Measurements from ENCODE around the gene PHACTR4. TPM values are rescaled to one million over a fixed set of nuclear protein-coding genes. Genes with fewer than 3 reads are reported as not detected.
"Not testable (repeated sequence)": the region's sequence is repeated elsewhere in the genome, so short reads cannot be mapped to it uniquely, and the experiment has no call there.

PHACTR4 gene
- total RNA-seq, 1 donor from 2014 or later, result 67.5 TPM

GRCh38 chr1:28510273-28510969 is 140.9 kb downstream of the PHACTR4 start:
- DNase-seq (ENCODE audit: low spot score in 2 of 2, unreplicated experiment in 2 of 2), result no peak
- no peak for TF ChIP-seq CTCF (IDR thresholded peaks at IDR 0.05; ENCODE audit: unreplicated experiment)
- Mint-ChIP-seq H3K27ac (peak overlapping the region; percentile 98), H3K4me3 (peak overlapping the region; percentile 11), H3K4me1 (peaks cover 54% of the 10 kb centered on the region), H3K9me3 (no peaks in the 10 kb centered on the region), H3K27me3 (ENCODE audit: low read depth) (no peaks in the 10 kb centered on the region), H3K36me3 (peaks cover 43% of the 10 kb centered on the region)

- Mint-ChIP-seq H3K27ac (peak overlapping the region; percentile 98), H3K4me3 (no peak overlapping the region), H3K4me1 (peaks cover 50% of the 10 kb centered on the region), H3K36me3 (peaks cover 43% of the 10 kb centered on the region), H3K9me3 (no peaks in the 10 kb centered on the region), H3K27me3 (ENCODE audit: low read depth) (no peaks in the 10 kb centered on the region)
- TF ChIP-seq CTCF (IDR thresholded peaks at IDR 0.05; ENCODE audit: unreplicated experiment), result no peak
- no peak for DNase-seq (ENCODE audit: low spot score in 2 of 2, unreplicated experiment in 2 of 2)
These were observed 141.5 kb downstream of the PHACTR4 start for GRCh38 chr1:28510970-28511440.

GRCh38 chr1:28512058-28512611 is 142.6 kb downstream of the PHACTR4 start:
- TF ChIP-seq CTCF (IDR thresholded peaks at IDR 0.05; ENCODE audit: unreplicated experiment), result no peak
- peaks cover 43% of the 10 kb centered on the region for H3K36me3 Mint-ChIP-seq
- no peak overlapping the region for H3K4me3 Mint-ChIP-seq
- no peaks in the 10 kb centered on the region for H3K9me3 Mint-ChIP-seq
- no peak for DNase-seq (ENCODE audit: low spot score in 2 of 2, unreplicated experiment in 2 of 2)
- H3K27ac Mint-ChIP-seq, result peak overlapping the region; percentile 69
- peaks cover 43% of the 10 kb centered on the region for H3K4me1 Mint-ChIP-seq
- H3K27me3 Mint-ChIP-seq (ENCODE audit: low read depth), result no peaks in the 10 kb centered on the region

GRCh38 chr1:28514445-28514933 is 144.9 kb downstream of the PHACTR4 start:
- not testable (repeated sequence) for H3K4me3 Mint-ChIP-seq; H3K9me3 Mint-ChIP-seq; H3K27ac Mint-ChIP-seq; DNase-seq (ENCODE audit: low spot score in 2 of 2, unreplicated experiment in 2 of 2); H3K27me3 Mint-ChIP-seq (ENCODE audit: low read depth)
- Mint-ChIP-seq H3K36me3 (peaks cover 33% of the 10 kb centered on the region), H3K4me1 (peaks cover 34% of the 10 kb centered on the region)

- Mint-ChIP-seq H3K4me3 (no peak overlapping the region), H3K9me3 (no peaks in the 10 kb centered on the region), H3K36me3 (peaks cover 16% of the 10 kb centered on the region), H3K27ac (peak overlapping the region; percentile 27), H3K4me1 (peaks cover 23% of the 10 kb centered on the region), H3K27me3 (ENCODE audit: low read depth) (no peaks in the 10 kb centered on the region)
- no peak for TF ChIP-seq CTCF (IDR thresholded peaks at IDR 0.05; ENCODE audit: unreplicated experiment)
- DNase-seq (ENCODE audit: low spot score in 2 of 2, unreplicated experiment in 2 of 2), result no peak
These were observed 147.0 kb downstream of the PHACTR4 start for GRCh38 chr1:28516518-28516956.

- TF ChIP-seq CTCF (IDR thresholded peaks at IDR 0.05; ENCODE audit: unreplicated experiment), result no peak
- Mint-ChIP-seq H3K36me3 (peaks cover 7% of the 10 kb centered on the region), H3K9me3 (no peaks in the 10 kb centered on the region), H3K27ac (peak overlapping the region; percentile 48), H3K4me3 (peak overlapping the region; percentile 77), H3K4me1 (peaks cover 21% of the 10 kb centered on the region), H3K27me3 (ENCODE audit: low read depth) (no peaks in the 10 kb centered on the region)
- no peak for DNase-seq (ENCODE audit: low spot score in 2 of 2, unreplicated experiment in 2 of 2)
These were observed 148.1 kb downstream of the PHACTR4 start for GRCh38 chr1:28517649-28517999.
